Activated CD8-positive, alpha-beta memory T cell treated with anti-CD3 and anti-CD28 coated beads, Interleukin-2, amount 10 ng/mL, durations not matched to agents 7 days and 5 days (primary cell): ENCODE results near the gene CD84. TPM values are rescaled to one million over a fixed set of nuclear protein-coding genes. Genes with fewer than 3 reads are reported as not detected.
"Not testable (repeated sequence)": the region's sequence is repeated elsewhere in the genome, so short reads cannot be mapped to it uniquely, and the experiment has no call there.

Source experiments
- ATAC-seq: fragments of 150-1000 bp; cut with Tn5 transposase; one replicate; pipeline ENCODE4 v1.10.0; 2021; ENCODE audit warnings: moderate library complexity
- CTCF ChIA-PET: fragments of 350-600 bp; sonication (Branson Sonifier 250); formaldehyde crosslinking; loops from one replicate; lab custom pipeline; 2021; ENCODE audit warnings: antibody characterized with exemption; lab: Charles Lee
- DNase-seq: peaks from one replicate; pipeline ENCODE4 v3.0.0-alpha.2; 2020
- H3K27ac Mint-ChIP-seq: one replicate; pipeline ENCODE4 v1.8.0; 2021; ENCODE audit warnings: mild to moderate bottlenecking, mixed read lengths
- H3K27me3 Mint-ChIP-seq: one replicate; pipeline ENCODE4 v1.8.0; 2021; ENCODE audit warnings: mixed read lengths
- H3K36me3 Mint-ChIP-seq: one replicate; pipeline ENCODE4 v1.8.0; 2021; ENCODE audit warnings: mild to moderate bottlenecking, mixed read lengths
- H3K4me1 Mint-ChIP-seq: one replicate; pipeline ENCODE4 v1.8.0; 2021; ENCODE audit warnings: mixed read lengths
- H3K4me3 Mint-ChIP-seq: one replicate; pipeline ENCODE4 v1.8.0; 2021; ENCODE audit warnings: mild to moderate bottlenecking, moderate library complexity, mixed read lengths
- H3K9me3 Mint-ChIP-seq: one replicate; pipeline ENCODE4 v1.8.0; 2022; ENCODE audit warnings: low read depth, mixed read lengths
- total RNA-seq, 2 experiments: library from RNA; stranded (reverse); gene quantifications; one replicate each; pipeline ENCODE4 v1.2.3, GENCODE V29; 2021

Gene CD84
- total RNA-seq, 2 experiments from 2014 or later, result 29.9 to 34.6 TPM

DNA sequence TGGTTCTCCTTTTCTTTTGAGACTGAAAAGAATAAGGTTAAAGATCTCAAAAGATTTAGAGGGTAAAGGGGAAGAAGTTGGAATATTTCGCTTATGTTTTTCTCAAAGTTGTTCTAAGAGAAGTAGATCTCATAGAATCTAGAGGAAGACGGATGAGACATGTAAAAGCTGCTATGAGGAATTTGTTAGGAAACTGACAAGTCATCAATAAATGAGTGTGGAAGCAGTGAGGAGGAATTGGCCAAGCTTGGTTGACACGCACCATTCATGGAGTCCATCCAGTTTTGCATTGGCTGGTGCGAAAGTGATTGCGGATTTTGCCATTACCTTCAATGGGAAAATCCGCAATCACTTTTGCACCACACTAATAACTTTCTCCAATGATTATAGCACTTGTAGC is 76.2 kb downstream of the CD84 start:
- Mint-ChIP-seq H3K4me3 (no peak overlapping the region), H3K27me3 (no peaks in the 10 kb centered on the region), H3K9me3 (peaks cover 45% of the 10 kb centered on the region), H3K27ac (no peak overlapping the region), H3K4me1 (peaks cover 4% of the 10 kb centered on the region), H3K36me3 (peaks cover 86% of the 10 kb centered on the region)
- ATAC-seq, result no peak
- DNase-seq, result no peak
- CTCF ChIA-PET, result no interaction called here

DNA sequence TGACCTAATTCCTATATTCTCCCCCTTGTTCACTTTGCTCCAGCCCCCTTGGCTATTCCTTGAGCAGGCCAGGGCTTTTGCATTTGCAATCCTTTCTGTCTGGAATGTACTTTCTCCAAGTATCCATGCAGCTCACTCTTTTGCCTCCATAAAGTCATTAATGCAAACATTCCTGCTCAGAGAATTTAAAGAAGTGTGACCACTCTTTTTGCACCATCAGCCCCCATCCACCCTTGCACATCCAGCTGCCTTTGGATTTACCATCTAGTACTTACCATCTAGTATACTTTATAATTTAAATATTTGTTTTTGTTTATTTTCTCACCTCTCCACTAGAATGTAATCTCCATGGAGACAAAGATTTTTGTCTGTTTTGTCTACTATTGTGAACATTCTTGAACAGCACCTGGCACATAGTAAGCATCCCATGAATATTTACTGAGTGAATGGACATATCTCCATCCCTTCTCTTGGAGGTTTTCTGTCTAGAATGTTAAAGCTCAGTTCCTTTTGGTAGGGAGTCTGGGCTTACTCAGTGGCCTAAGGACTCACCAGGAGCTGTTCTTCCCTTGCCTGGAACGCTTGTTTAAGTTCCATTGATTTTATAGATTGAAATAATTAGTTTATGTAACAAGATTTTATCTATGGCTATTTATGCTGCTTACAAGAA is 78.8 kb downstream of the CD84 start:
- DNase-seq (no peak), ATAC-seq (no peak)
- peaks cover 25% of the 10 kb centered on the region for H3K9me3 Mint-ChIP-seq
- peaks cover 79% of the 10 kb centered on the region for H3K36me3 Mint-ChIP-seq
- H3K27me3 Mint-ChIP-seq, result no peaks in the 10 kb centered on the region
- peaks cover 8% of the 10 kb centered on the region for H3K4me1 Mint-ChIP-seq
- CTCF ChIA-PET, result interaction anchor here (0.9 to 1.7 kb wide), 2 partner anchors 10 to 28 kb away, joined by 3 read pairs; no protein-coding TSS in a partner anchor
- H3K4me3 Mint-ChIP-seq, result no peak overlapping the region
- no peak overlapping the region for H3K27ac Mint-ChIP-seq

DNA sequence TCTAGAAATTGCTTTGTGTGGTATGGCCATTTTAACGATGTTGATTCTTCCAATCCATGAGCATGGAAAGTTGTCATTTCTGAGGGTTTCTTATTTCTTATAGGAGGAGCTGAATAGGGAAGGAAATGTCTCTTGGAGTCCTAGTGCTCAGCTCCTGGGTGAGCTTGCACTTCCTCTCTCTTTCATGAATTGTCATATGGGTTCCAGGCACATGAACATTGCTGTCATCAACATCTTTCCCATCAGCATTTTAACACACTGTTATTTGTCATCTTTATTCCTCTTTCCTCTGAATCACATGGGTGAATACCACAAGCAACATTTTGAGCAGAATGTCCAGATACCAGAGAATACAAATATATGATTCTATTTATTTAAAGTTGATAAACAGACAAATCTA is 79.7 kb downstream of the CD84 start:
- H3K27me3 Mint-ChIP-seq, result no peaks in the 10 kb centered on the region
- CTCF ChIA-PET, result interaction anchor here (0.6 to 1.0 kb wide), 3 partner anchors 10 to 119 kb away, joined by 3 to 4 read pairs (median 3); no protein-coding TSS in a partner anchor
- H3K27ac Mint-ChIP-seq, result no peak overlapping the region
- H3K9me3 Mint-ChIP-seq, result peaks cover 21% of the 10 kb centered on the region
- DNase-seq (no peak), ATAC-seq (no peak)
- peaks cover 82% of the 10 kb centered on the region for H3K36me3 Mint-ChIP-seq
- H3K4me1 Mint-ChIP-seq, result peaks cover 8% of the 10 kb centered on the region
- no peak overlapping the region for H3K4me3 Mint-ChIP-seq

DNA sequence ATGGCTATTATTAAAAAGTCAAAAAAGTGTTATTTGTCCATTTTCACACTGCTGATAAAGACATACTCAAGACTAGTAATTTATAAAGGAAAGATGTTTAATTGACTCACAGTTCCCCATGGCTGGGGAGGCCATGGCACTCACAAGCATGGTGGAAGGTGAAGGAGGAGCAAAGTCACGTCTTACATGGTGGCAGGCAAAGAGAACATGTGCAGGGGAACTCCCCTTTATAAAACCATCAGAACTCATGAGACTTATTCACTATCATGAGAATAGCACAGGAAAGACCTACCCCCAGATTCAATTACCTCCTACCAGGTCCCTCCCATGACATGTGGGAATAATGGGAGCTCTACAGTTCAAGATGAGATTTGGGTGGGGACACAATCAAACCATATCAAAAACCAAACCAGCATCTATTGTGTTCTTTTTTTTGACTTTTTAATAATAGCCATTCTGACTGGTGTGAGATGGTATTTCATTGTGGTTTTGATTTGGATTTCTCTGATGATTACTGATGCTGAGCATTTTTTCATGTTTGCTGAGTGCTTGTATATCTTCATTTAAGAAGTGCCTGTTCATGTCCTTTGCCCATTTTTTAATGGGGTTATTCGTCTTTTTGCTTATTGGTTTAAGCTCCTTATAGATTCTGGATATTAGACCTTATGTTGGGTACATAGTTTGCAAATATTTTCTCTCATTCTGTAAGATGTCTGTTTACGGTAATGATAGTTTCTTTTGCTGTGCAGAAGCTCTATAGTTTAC is 80.8 kb downstream of the CD84 start:
- H3K27ac Mint-ChIP-seq, H3K4me3 Mint-ChIP-seq, ATAC-seq, H3K4me1 Mint-ChIP-seq, DNase-seq, H3K27me3 Mint-ChIP-seq: not testable (repeated sequence)
- CTCF ChIA-PET, result interaction anchor here (1.0 kb wide), 1 partner anchor 15 kb away, joined by 3 read pairs; no protein-coding TSS in a partner anchor
- Mint-ChIP-seq H3K36me3 (peaks cover 76% of the 10 kb centered on the region), H3K9me3 (peaks cover 17% of the 10 kb centered on the region)

DNA sequence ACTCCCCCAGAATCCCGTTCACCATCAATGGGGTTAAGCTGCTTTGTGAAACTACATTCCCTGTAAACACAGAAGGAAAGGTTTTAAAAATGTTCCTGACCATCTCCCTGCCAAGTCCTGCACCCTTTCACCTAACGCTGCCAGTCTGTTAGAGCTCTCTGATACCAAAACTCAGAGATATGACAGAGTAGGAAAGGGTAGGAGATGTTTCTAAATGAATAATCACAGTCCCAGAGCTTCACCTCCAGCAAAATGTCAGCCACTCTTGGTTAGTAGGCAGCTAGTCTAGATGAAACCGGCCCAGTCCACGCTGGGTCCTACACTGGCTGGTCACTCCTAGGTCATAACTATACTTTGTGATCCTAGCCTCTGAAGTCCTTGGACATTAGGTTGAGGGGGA is 83.0 kb downstream of the CD84 start:
- H3K9me3 Mint-ChIP-seq, result peaks cover 7% of the 10 kb centered on the region
- peaks cover 3% of the 10 kb centered on the region for H3K4me1 Mint-ChIP-seq
- H3K36me3 Mint-ChIP-seq, result peaks cover 56% of the 10 kb centered on the region
- H3K27ac Mint-ChIP-seq, result no peak overlapping the region
- H3K4me3 Mint-ChIP-seq, result no peak overlapping the region
- no peak for DNase-seq
- CTCF ChIA-PET, result interaction anchor here (1.1 to 1.4 kb wide), 3 partner anchors 9 to 14 kb away, joined by 3 to 4 read pairs (median 3); no protein-coding TSS in a partner anchor
- ATAC-seq, result no peak
- H3K27me3 Mint-ChIP-seq, result no peaks in the 10 kb centered on the region

DNA sequence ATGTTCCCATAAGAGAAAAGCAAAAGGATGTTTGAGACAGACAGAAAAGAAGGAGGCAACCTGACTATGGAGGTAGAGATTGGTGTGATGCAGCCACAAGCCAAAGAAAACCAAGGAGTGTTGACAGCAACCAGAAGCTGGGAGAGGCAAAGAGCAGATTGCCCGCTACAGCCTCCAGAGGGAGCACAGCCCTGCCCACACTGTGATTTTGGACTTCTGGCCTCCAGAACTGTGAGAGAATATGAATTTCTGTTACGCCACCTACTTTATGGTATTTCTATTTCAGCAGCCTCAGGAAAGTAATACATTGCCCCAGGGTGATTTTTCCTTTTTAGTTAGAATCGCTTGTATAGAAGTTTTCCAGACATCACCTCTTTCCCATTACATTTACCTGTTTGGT is 84.7 kb downstream of the CD84 start:
- Mint-ChIP-seq H3K4me3 (no peak overlapping the region), H3K27ac (no peak overlapping the region), H3K4me1 (peaks cover 3% of the 10 kb centered on the region), H3K36me3 (peaks cover 60% of the 10 kb centered on the region), H3K27me3 (no peaks in the 10 kb centered on the region), H3K9me3 (peaks cover 4% of the 10 kb centered on the region)
- ATAC-seq (no peak), DNase-seq (no peak)
- CTCF ChIA-PET, result no interaction called here

DNA sequence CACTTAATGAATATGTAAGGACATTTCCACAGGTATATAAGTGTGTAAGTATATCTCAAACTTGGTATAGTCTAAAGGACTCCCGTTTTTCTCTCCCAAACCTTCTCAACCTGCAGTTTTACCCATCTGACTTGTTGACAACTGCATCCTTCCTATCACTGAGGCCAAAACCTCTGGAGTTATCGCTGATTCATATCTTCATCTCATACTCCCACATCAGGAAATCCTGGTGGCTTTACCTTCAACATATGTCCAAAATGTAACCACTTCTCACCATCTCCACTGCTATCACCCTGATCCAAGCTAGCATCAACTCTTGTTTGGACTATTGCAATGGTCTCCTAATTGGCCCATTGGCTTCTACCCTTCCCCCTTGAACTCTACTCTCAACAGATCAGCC is 86.7 kb downstream of the CD84 start:
- CTCF ChIA-PET, result no interaction called here
- ATAC-seq, result no peak

DNA sequence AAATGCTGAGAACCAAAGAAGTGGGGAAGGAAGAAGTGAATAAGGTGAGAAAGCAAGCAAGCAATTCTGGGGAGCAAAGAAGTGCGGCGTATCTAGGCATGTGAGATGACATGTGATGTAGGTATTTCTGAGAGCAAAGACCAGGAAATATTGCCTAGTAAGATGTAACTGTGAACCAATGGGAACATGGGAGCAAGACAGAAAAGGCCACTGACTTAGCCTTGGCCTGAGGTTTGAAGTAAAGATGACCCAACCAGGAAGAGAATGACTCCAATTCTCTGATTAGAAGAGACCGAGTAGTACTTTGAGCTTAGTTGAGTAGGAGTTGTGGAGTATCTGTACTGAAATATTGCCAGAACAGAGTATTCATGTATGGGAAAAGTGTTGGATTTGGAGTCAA is 87.3 kb downstream of the CD84 start:
- Mint-ChIP-seq H3K4me1 (peaks cover 3% of the 10 kb centered on the region), H3K4me3 (no peak overlapping the region), H3K27me3 (no peaks in the 10 kb centered on the region), H3K9me3 (no peaks in the 10 kb centered on the region), H3K27ac (no peak overlapping the region), H3K36me3 (peaks cover 55% of the 10 kb centered on the region)
- ATAC-seq (no peak), DNase-seq (no peak)
- CTCF ChIA-PET, result no interaction called here

More for the DNA sequence above, 86.7 kb downstream of the CD84 start:
- Mint-ChIP-seq H3K9me3 (no peaks in the 10 kb centered on the region), H3K4me3 (no peak overlapping the region), H3K27me3 (no peaks in the 10 kb centered on the region), H3K27ac (no peak overlapping the region), H3K4me1 (peaks cover 3% of the 10 kb centered on the region), H3K36me3 (peaks cover 56% of the 10 kb centered on the region)
- no peak for DNase-seq

Other genes starting within 250 kb of the CD84 start
- 100 to 1,000 TPM; 138 to 139 TPM for gene COPA, start 236.2 kb downstream of the CD84 start, total RNA-seq
- gene NCSTN, start 236.1 kb downstream of the CD84 start, total RNA-seq, result 10 to 100 TPM; 59.8 to 61.8 TPM
- gene NHLH1, start 212.4 kb downstream of the CD84 start, total RNA-seq, result under 1 TPM; 0.35 to 0.44 TPM
- not detected for gene VANGL2, start 178.9 kb downstream of the CD84 start, total RNA-seq
- gene SLAMF6, start 56.2 kb downstream of the CD84 start, total RNA-seq, result 10 to 100 TPM; 28.8 to 31.0 TPM
- gene SLAMF1, start 67.5 kb upstream of the CD84 start, total RNA-seq, result 100 to 1,000 TPM in 1 of 2 experiments, 10 to 100 TPM in 1; 59.3 to 105 TPM
- 100 to 1,000 TPM; 304 to 332 TPM for gene CD48, start 132.3 kb upstream of the CD84 start, total RNA-seq
- 100 to 1,000 TPM; 107 to 126 TPM for gene SLAMF7, start 159.8 kb upstream of the CD84 start, total RNA-seq
- 1 to 10 TPM; 1.3 to 8.0 TPM for gene LY9, start 216.7 kb upstream of the CD84 start, total RNA-seq